Measurements from ENCODE around the gene CHEK2.

DNA sequence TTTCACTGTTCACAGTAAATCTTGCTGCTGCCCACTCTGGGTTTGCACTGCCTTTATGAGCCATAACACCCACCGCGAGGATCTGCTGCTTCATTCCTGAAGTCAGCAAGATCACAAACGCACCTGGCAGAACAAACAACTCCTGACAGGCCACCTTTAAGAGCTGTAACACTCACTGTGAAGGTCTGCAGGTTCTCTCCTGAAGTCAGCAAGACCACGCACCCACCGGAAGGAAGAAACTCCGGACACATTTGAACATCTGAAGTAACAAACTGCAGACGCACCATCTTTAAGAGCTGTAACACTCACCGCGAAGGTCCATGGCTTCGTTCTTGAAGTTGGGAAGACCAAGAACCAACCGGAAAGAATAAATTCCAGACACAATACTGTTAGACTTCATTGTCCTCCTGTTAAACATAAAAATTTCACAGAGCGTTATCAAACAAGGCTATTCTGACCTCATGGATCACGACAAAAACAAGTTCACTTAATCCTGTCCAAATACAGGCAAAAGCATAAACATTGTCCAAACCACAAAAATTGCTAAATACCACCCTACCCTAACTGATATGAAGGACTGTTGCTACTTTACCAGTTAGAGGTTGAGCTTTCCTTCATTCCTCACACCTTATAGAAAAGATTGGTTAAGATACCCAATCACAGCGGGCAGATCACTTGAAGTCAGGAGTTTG is 27.9 kb upstream of the CHEK2 start:
- TF ChIP-seq POLR2A (IDR thresholded peaks at IDR 0.05; ENCODE audit: low read depth, low read length) = no peak
- TF ChIP-seq, protein P1, sequence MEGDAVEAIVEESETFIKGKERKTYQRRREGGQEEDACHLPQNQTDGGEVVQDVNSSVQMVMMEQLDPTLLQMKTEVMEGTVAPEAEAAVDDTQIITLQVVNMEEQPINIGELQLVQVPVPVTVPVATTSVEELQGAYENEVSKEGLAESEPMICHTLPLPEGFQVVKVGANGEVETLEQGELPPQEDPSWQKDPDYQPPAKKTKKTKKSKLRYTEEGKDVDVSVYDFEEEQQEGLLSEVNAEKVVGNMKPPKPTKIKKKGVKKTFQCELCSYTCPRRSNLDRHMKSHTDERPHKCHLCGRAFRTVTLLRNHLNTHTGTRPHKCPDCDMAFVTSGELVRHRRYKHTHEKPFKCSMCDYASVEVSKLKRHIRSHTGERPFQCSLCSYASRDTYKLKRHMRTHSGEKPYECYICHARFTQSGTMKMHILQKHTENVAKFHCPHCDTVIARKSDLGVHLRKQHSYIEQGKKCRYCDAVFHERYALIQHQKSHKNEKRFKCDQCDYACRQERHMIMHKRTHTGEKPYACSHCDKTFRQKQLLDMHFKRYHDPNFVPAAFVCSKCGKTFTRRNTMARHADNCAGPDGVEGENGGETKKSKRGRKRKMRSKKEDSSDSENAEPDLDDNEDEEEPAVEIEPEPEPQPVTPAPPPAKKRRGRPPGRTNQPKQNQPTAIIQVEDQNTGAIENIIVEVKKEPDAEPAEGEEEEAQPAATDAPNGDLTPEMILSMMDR (conservative IDR thresholded peaks at IDR 0.05; ENCODE audit: low read depth, low read length) = no peak
- no peak for TF ChIP-seq MXI1 (IDR thresholded peaks at IDR 0.05; ENCODE audit: borderline replicate concordance, low read depth, low read length)
- TF ChIP-seq FOS (IDR thresholded peaks at IDR 0.05; ENCODE audit: low read depth, low read length) = no peak
- no peak for TF ChIP-seq BHLHE40 (IDR thresholded peaks at IDR 0.05; ENCODE audit: low read depth, low read length)
- TF ChIP-seq CEBPB (IDR thresholded peaks at IDR 0.05; ENCODE audit: low read depth, low read length) = no peak
- TF ChIP-seq SMC3 (IDR thresholded peaks at IDR 0.05; ENCODE audit: low read depth, low read length) = no peak
- no peak for TF ChIP-seq CHD1 (IDR thresholded peaks at IDR 0.05; ENCODE audit: low read depth, low read length)
